ENCODE measurements around the gene SLC17A9. TPM values are rescaled to one million over a fixed set of nuclear protein-coding genes. Genes with fewer than 3 reads are reported as not detected.

SLC17A9 gene
- total RNA-seq, 1 experiment from 2014 or later: 0.28 TPM

- intact Hi-C loops (cut with micrococcal nuclease; ENCODE audit: unreplicated experiment) (no loop called here), in situ Hi-C loops (cut with HindIII; ENCODE audit: low pct_unique_long_range_greater_than_20kb, low sequenced_read_pairs) (no loop called here)
- CTCF ChIA-PET: no interaction called here
- Histone ChIP-seq H3K9me3 (ENCODE audit: control insufficient read depth, insufficient read depth, low read depth, low read length) (no peaks in the 10 kb centered on the region), H3K4me3 (ENCODE audit: low read depth in 2 of 2, low read length in 2 of 2) (no peak overlapping the region), H3K27ac (ENCODE audit: low read length) (no peak overlapping the region), H3K4me1 (ENCODE audit: control insufficient read depth, insufficient read depth, low read length) (peaks cover 9% of the 10 kb centered on the region; the same call in 1 of the 2 replicates), H3K27me3 (ENCODE audit: control insufficient read depth, insufficient read depth, low read length) (no peaks in the 10 kb centered on the region), H3K36me3 (ENCODE audit: control insufficient read depth, insufficient read depth, low read length) (no peaks in the 10 kb centered on the region)
- POLR2A ChIA-PET: interaction anchor here (0.7 kb wide), 1 partner anchor 280 kb away, joined by 6 read pairs; no protein-coding TSS in a partner anchor
- ATAC-seq (no peak), DNase-seq (ENCODE audit: low read depth, low spot score) (no peak)
- no peak for TF ChIP-seq POLR2AphosphoS5 (IDR thresholded peaks at IDR 0.05; ENCODE audit: low read depth, low read length)
- BruUV-seq (replicated peaks): no TSS peak
Observed at GRCh38 chr20:62952968-62953838, 694 bp downstream of the SLC17A9 start.

- Histone ChIP-seq H3K27me3 (ENCODE audit: control insufficient read depth, insufficient read depth, low read length) (no peaks in the 10 kb centered on the region), H3K4me3 (ENCODE audit: low read depth in 2 of 2, low read length in 2 of 2) (no peak overlapping the region), H3K27ac (ENCODE audit: low read length) (no peak overlapping the region), H3K4me1 (ENCODE audit: control insufficient read depth, insufficient read depth, low read length) (peaks cover 9% of the 10 kb centered on the region; the same call in 1 of the 2 replicates), H3K36me3 (ENCODE audit: control insufficient read depth, insufficient read depth, low read length) (no peaks in the 10 kb centered on the region), H3K9me3 (ENCODE audit: control insufficient read depth, insufficient read depth, low read depth, low read length) (no peaks in the 10 kb centered on the region)
- TF ChIP-seq SIN3A (IDR thresholded peaks at IDR 0.05; ENCODE audit: borderline replicate concordance, insufficient read depth, low read depth, low read length) (no peak), TCF7L2 (IDR thresholded peaks at IDR 0.05; ENCODE audit: low read depth, low read length) (no peak), CTCF (IDR thresholded peaks at IDR 0.05) (no peak), POLR2AphosphoS5 (IDR thresholded peaks at IDR 0.05; ENCODE audit: low read depth, low read length) (no peak), REST (IDR thresholded peaks at IDR 0.05; ENCODE audit: insufficient read depth in 1 of 2, low read depth in 2 of 2, low read length in 1 of 2) (no peak)
- in situ Hi-C loops (cut with HindIII; ENCODE audit: low pct_unique_long_range_greater_than_20kb, low sequenced_read_pairs) (no loop called here), intact Hi-C loops (cut with micrococcal nuclease; ENCODE audit: unreplicated experiment) (no loop called here)
- DNase-seq (ENCODE audit: low read depth, low spot score): no peak
- no peak for ATAC-seq
- BruUV-seq (replicated peaks): no TSS peak
- ChIA-PET CTCF (no interaction called here), POLR2A (interaction anchor here (0.7 kb wide), 1 partner anchor 279 kb away, joined by 6 read pairs; no protein-coding TSS in a partner anchor)
Observed at GRCh38 chr20:62953839-62954703, 1.6 kb downstream of the SLC17A9 start.

Data from Panc1 (cell line).